Naive thymus-derived CD4-positive, alpha-beta T cell (primary cell): ENCODE data around the gene SRPRB. TPM values are rescaled to one million over a fixed set of nuclear protein-coding genes. Genes with fewer than 3 reads are reported as not detected.

ENCODE experiments used
- ATAC-seq: fragments of 150-1000 bp; cut with Tn5 transposase; 2 replicates; pipeline ENCODE4 v1.10.0; 2021; ENCODE audit warnings: mild to moderate bottlenecking, moderate library complexity
- CTCF ChIA-PET: fragments of 350-600 bp; sonication (Branson Sonifier 250); formaldehyde crosslinking; loops from one replicate; lab custom pipeline; 2021; ENCODE audit warnings: antibody characterized with exemption; lab: Charles Lee
- POLR2A ChIA-PET: fragments of 350-600 bp; sonication (Branson Sonifier 250); formaldehyde crosslinking; loops from one replicate; lab custom pipeline; 2021; ENCODE audit warnings: antibody characterized with exemption, inconsistent platforms; lab: Charles Lee
- DNase-seq, 9 donors: peaks; one replicate each; pipeline versions ENCODE4 v3.0.0 to v3.0.0-alpha.2; 2020 to 2022; ENCODE audit warnings: mixed read lengths in 1 of 9
- H3K27ac ChIP-seq: one replicate; pipeline ENCODE4 v1.7.0; 2013; ENCODE audit warnings: mild to moderate bottlenecking, low read depth, low read length, moderate library complexity
- H3K27me3 ChIP-seq, 2 donors: one replicate each; pipeline ENCODE4 v1.7.0; 2013; ENCODE audit warnings: low read length in 2 of 2, mild to moderate bottlenecking in 2 of 2, moderate library complexity in 2 of 2; ENCODE audit not compliant: control insufficient read depth in 2 of 2, insufficient read depth in 2 of 2
- H3K36me3 ChIP-seq, 3 experiments: 1 replicate in 2 of 3; 2 replicates in 1 of 3; pipeline ENCODE4 v1.7.0; 2013; ENCODE audit warnings: low read length in 3 of 3, mild to moderate bottlenecking in 3 of 3, moderate library complexity in 1 of 3; ENCODE audit not compliant: insufficient read depth in 3 of 3, control insufficient read depth in 2 of 3
- H3K4me1 ChIP-seq, 2 donors: one replicate each; pipeline ENCODE4 v1.7.0; 2013; ENCODE audit warnings: low read length in 2 of 2, mild to moderate bottlenecking in 2 of 2, moderate library complexity in 1 of 2; ENCODE audit not compliant: control insufficient read depth in 2 of 2, insufficient read depth in 2 of 2
- H3K4me3 ChIP-seq: 2 replicates; pipeline ENCODE4 v1.7.0; 2013; ENCODE audit warnings: mild to moderate bottlenecking, low read length
- H3K9me3 ChIP-seq, 3 experiments: 1 replicate in 2 of 3; 2 replicates in 1 of 3; pipeline ENCODE4 v1.7.0; 2013; ENCODE audit warnings: low read length in 3 of 3; ENCODE audit not compliant: control insufficient read depth in 2 of 3
- H3K27ac Mint-ChIP-seq, 9 donors: one replicate each; pipeline ENCODE4 v1.8.0; 2020 to 2022; ENCODE audit warnings: mixed read lengths in 9 of 9, mild to moderate bottlenecking in 8 of 9, moderate library complexity in 5 of 9, inconsistent platforms in 2 of 9
- H3K27me3 Mint-ChIP-seq, 5 donors: one replicate each; pipeline ENCODE4 v1.8.0; 2021 to 2022; ENCODE audit warnings: mixed read lengths in 5 of 5, mild to moderate bottlenecking in 1 of 5
- H3K36me3 Mint-ChIP-seq, 5 donors: one replicate each; pipeline ENCODE4 v1.8.0; 2020 to 2022; ENCODE audit warnings: mixed read lengths in 5 of 5, mild to moderate bottlenecking in 3 of 5, inconsistent platforms in 1 of 5
- H3K4me1 Mint-ChIP-seq, 7 donors: one replicate each; pipeline ENCODE4 v1.8.0; 2020 to 2022; ENCODE audit warnings: mixed read lengths in 7 of 7, mild to moderate bottlenecking in 3 of 7, inconsistent platforms in 1 of 7
- H3K4me3 Mint-ChIP-seq, 10 donors: one replicate each; pipeline ENCODE4 v1.8.0; 2020 to 2022; ENCODE audit warnings: mild to moderate bottlenecking in 10 of 10, mixed read lengths in 10 of 10, moderate library complexity in 6 of 10, inconsistent platforms in 2 of 10
- H3K9me3 Mint-ChIP-seq, 11 donors: one replicate each; pipeline ENCODE4 v1.8.0; 2020 to 2022; ENCODE audit warnings: mixed read lengths in 11 of 11, mild to moderate bottlenecking in 4 of 11, inconsistent platforms in 1 of 11, moderate library complexity in 1 of 11
- intact Hi-C, 2 donors: fragments of 100-400 bp; cut with micrococcal nuclease; formaldehyde crosslinking; loops; one replicate each; pipeline ENCODE4 v1.15.1; 2023
- polyA plus RNA-seq, 2 donors: library from polyadenylated mRNA; unstranded; fragments of 300-500 nt; fragmentation: Illumina TruSeq; gene quantifications; one replicate each; pipeline ENCODE4 v1.2.3, GENCODE V29; 2021
- total RNA-seq, 6 experiments: library from RNA in 5 of 6; stranded (reverse) in 5 of 6; gene quantifications; 1 replicate in 5 of 6; 2 replicates in 1 of 6; pipeline ENCODE4 v1.2.3 and lab custom pipeline; 2021 to 2026

Gene SRPRB
- total and polyA plus RNA-seq, 7 experiments from 2014 or later, result 27.4 to 63.3 (median 37.4) TPM

DNA sequence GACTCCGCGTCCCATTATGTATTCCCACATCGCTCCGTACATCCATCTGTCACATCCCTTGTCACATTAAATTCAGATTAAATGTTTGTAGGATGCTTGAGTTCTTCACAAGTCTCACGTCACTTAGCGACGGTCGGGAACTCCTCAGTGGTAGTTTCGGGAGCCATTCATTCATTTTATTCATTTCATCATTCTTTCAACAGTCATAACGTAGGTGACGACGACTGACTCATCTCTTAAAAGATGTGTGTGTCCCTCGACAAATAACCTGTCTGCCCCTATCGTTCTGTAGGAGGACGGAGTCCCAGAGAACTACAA is 272 bp upstream of the SRPRB start:
- ATAC-seq, result no peak
- Histone ChIP-seq H3K4me3 (peak overlapping the region; percentile 76), H3K27ac (peak overlapping the region; percentile 40), H3K9me3 (no peaks in the 10 kb centered on the region), H3K36me3 (peaks cover 0 to 22% (median 9%) of the 10 kb centered on the region in 3 experiments), H3K27me3 (no peaks in the 10 kb centered on the region), H3K4me1 (peaks cover 7 to 8% of the 10 kb centered on the region in 2 donors)
- Mint-ChIP-seq H3K4me1 (peaks cover 16 to 45% (median 34%) of the 10 kb centered on the region in 7 donors), H3K27ac (peak overlapping the region; percentile 70 to 98 (median 95)), H3K36me3 (peaks cover 0 to 18% (median 12%) of the 10 kb centered on the region in 5 donors), H3K27me3 (peaks cover 0 to 10% (median 5%) of the 10 kb centered on the region in 5 donors), H3K9me3 (no peaks in the 10 kb centered on the region), H3K4me3 (peak overlapping the region; percentile 90 to 99 (median 98))
- intact Hi-C loops, result loop anchor here (1.0 to 5.0 kb wide), 13 partner anchors 13 to 1388 kb away; partner anchors contain the start of genes ACAD11 (in 2 of the 2), CDV3 (in 2 of the 2), DNAJC13 (in 2 of the 2) and NPHP3 (in 2 of the 2)
- no peak for DNase-seq
- ChIA-PET POLR2A (no interaction called here), CTCF (no interaction called here)

DNA sequence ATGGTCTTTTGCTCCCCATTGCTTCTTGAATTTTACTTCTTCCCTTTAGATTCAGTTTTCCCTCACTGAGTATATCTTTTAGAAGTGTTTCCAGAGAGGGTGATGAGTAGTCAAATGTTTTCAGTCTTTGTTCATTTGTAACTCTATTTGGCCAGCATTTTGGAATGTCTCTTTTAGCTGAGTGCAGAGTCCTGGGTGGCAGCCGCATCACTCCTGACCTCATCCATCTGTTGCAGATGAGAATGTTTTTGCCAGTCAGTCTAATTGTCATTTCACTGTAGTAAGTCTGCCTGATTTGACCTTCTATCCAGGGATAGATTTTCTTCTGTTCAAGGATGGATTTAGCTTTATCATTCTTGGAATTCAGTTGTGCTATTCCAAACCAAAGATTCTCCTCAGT is 7.3 kb downstream of the SRPRB start:
- ATAC-seq, result no peak
- Mint-ChIP-seq H3K36me3 (peaks cover 8 to 48% (median 29%) of the 10 kb centered on the region in 5 donors), H3K9me3 (no peaks in the 10 kb centered on the region), H3K27ac (peak overlapping the region in 2 of 9 donors; percentile 13 to 62), H3K4me1 (peaks cover 9 to 48% (median 32%) of the 10 kb centered on the region in 7 donors), H3K27me3 (no peaks in the 10 kb centered on the region), H3K4me3 (no peak overlapping the region)
- Histone ChIP-seq H3K4me1 (peaks cover 0 to under 1% of the 10 kb centered on the region in 2 donors), H3K36me3 (peaks cover 13 to 70% (median 13%) of the 10 kb centered on the region in 3 experiments), H3K4me3 (no peak overlapping the region), H3K9me3 (no peaks in the 10 kb centered on the region), H3K27me3 (no peaks in the 10 kb centered on the region), H3K27ac (no peak overlapping the region)
- ChIA-PET CTCF (no interaction called here), POLR2A (no interaction called here)
- DNase-seq, result no peak
- intact Hi-C loops, result no loop called here

DNA sequence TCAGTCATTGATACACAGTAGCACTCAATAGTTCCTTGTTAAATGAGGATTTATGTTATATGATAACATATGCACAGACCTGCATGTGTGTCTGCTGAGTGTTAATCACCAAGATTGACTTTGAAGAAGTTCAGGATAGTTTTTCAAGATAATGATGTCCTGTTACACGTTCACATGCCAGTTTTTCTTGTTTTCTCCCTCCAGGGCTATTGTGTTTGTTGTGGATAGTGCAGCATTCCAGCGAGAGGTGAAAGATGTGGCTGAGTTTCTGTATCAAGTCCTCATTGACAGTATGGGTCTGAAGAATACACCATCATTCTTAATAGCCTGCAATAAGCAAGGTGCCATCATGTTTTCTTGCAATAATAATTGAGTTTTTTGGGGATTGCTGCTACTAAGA is 9.8 kb downstream of the SRPRB start:
- intact Hi-C loops, result loop anchor here in 1 of 2 donors (5.0 kb wide), 1 partner anchor 397 kb away; no protein-coding TSS in a partner anchor

DNA sequence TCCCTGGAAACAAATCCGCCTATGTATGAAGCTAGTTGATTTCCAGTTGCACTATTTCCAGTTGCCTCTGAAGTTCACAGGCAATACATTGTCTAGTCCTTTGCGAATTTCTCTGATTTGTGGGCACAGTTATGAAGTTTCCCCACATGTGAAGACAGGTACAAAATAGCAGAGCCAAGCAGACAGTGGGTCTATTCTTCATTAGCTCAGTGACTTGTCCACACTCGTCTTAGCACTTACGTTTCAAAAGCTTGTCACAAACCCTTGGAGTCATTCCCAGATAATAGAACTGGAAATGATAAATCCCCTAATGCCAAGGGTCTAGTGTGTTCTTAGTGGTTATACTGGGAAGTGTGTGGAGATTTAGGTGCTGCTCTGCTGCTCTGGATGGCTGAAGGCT is 14.5 kb downstream of the SRPRB start:
- no peaks in the 10 kb centered on the region for H3K27me3 Mint-ChIP-seq
- ChIA-PET POLR2A (no interaction called here), CTCF (interaction anchor here (1.0 kb wide), 1 partner anchor 106 kb away, joined by 3 read pairs; no protein-coding TSS in a partner anchor)
- DNase-seq (no peak), ATAC-seq (no peak)
- H3K4me3 ChIP-seq, result no peak overlapping the region
- no peaks in the 10 kb centered on the region for H3K9me3 ChIP-seq
- no peaks in the 10 kb centered on the region for H3K9me3 Mint-ChIP-seq
- no peaks in the 10 kb centered on the region for H3K27me3 ChIP-seq
- H3K36me3 ChIP-seq, result peaks cover 13 to 84% (median 30%) of the 10 kb centered on the region in 3 experiments
- no peak overlapping the region for H3K27ac ChIP-seq
- H3K4me1 Mint-ChIP-seq, result peaks cover 3 to 10% (median 7%) of the 10 kb centered on the region in 7 donors
- H3K4me3 Mint-ChIP-seq, result no peak overlapping the region
- intact Hi-C loops, result loop anchor here in 1 of 2 donors (5.0 kb wide), 1 partner anchor 158 kb away; the partner anchor contains the start of gene TOPBP1
- H3K36me3 Mint-ChIP-seq, result peaks cover 21 to 58% (median 29%) of the 10 kb centered on the region in 5 donors
- H3K4me1 ChIP-seq, result no peaks in the 10 kb centered on the region
- H3K27ac Mint-ChIP-seq, result no peak overlapping the region

More for the DNA sequence above, 9.8 kb downstream of the SRPRB start:
- ChIA-PET CTCF (no interaction called here), POLR2A (no interaction called here)
- Histone ChIP-seq H3K4me1 (no peaks in the 10 kb centered on the region), H3K4me3 (no peak overlapping the region), H3K36me3 (peaks cover 13 to 73% (median 24%) of the 10 kb centered on the region in 3 experiments), H3K27ac (no peak overlapping the region), H3K9me3 (no peaks in the 10 kb centered on the region), H3K27me3 (no peaks in the 10 kb centered on the region)
- Mint-ChIP-seq H3K36me3 (peaks cover 8 to 43% (median 28%) of the 10 kb centered on the region in 5 donors), H3K4me3 (no peak overlapping the region), H3K27me3 (no peaks in the 10 kb centered on the region), H3K4me1 (peaks cover 8 to 38% (median 19%) of the 10 kb centered on the region in 7 donors), H3K27ac (peak overlapping the region in 2 of 9 donors; percentile 4 to 77), H3K9me3 (no peaks in the 10 kb centered on the region)
- ATAC-seq (no peak), DNase-seq (no peak)

DNA sequence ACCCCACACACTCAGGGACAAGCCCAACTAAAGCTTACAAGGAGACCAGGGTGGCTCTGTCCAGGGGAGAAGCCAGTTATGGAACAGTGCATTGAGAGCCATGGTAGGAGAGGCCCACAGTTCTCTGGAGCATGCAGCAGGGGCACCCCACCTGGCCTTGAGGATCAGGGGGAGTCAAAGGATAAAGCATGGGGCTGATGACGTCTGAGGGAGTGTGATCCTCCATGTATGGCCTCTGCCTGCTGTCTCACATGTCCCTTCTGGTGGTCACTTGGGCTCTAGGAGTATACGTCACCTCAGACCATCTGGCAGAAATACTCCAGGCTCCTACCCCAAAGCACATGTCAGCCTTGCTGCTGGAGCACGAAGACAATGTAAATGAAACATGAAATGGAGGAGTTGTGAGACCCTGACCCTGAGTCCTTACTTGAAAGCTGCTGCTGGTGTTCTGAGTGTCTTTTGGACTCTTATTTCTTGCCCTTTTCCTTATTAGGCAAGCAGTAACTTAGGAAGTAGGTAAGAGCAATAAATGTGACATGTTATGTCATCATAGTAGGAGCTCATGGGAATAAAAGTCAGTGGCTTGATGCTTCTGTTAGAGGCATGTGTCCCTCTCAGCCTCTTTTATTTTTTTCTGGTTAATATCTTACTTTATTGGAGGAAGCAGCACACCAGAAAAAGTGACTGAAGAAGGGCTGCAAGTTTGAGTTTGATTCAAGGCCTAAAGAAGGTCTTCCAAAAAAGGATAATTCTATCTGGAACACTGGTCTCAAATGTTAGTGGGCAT is 15.5 kb downstream of the SRPRB start:
- POLR2A ChIA-PET, result no interaction called here
- CTCF ChIA-PET, result no interaction called here

DNA sequence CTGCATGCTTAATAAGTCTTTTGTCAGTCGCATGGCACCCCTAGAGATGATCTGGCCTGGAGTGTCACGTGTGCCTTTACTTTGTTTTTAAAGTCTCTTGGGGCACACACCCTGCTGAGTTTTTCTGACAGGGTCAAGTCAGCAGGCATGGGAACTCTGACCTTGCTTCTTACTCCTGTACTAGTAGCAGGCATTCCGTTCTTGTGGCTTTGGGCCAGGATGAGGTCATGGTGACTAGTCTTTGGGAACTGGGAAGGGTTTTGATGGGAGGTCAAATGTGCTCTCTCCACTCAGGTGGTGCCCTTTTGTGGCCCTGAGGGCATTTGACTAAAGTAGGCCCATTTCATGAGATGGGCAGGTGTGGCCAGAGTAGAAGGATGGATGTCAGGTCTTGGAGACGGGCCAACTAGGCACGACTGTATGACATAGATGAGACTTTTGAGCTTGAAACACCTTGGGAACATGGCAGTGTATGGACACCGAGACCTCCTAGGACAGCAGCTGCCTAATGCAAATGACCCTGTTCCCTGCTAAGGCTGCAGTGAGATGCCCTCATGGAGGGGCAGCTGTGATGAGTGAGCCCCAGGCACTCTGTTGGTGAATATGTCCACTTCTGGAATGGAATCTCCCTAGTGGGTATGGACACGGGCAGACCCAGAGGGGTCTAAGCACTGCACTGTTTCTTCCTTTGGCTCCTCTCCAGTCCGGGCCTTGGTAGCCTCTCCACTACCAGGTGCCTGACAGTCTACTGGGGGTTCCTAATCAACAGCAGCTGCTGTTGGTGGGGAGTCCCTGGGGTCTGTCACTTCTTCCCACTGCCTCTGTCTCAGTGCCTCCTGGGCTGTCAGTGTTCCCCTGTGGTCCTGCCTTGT is 16.4 kb downstream of the SRPRB start:
- no peak overlapping the region for H3K4me3 ChIP-seq
- peaks cover 17 to 66% (median 31%) of the 10 kb centered on the region in 5 donors for H3K36me3 Mint-ChIP-seq
- peak overlapping the region in 2 of 9 donors; percentile 10 to 23 for H3K27ac Mint-ChIP-seq
- H3K36me3 ChIP-seq, result peaks cover 13 to 77% (median 30%) of the 10 kb centered on the region in 3 experiments
- ChIA-PET POLR2A (no interaction called here), CTCF (no interaction called here)
- no peak overlapping the region for H3K27ac ChIP-seq
- H3K27me3 ChIP-seq, result no peaks in the 10 kb centered on the region
- H3K9me3 Mint-ChIP-seq, result no peaks in the 10 kb centered on the region
- no peak overlapping the region for H3K4me3 Mint-ChIP-seq
- H3K4me1 ChIP-seq, result no peaks in the 10 kb centered on the region
- DNase-seq, result no peak
- ATAC-seq, result no peak
- no peaks in the 10 kb centered on the region for H3K9me3 ChIP-seq
- H3K27me3 Mint-ChIP-seq, result no peaks in the 10 kb centered on the region
- intact Hi-C loops, result loop anchor here in 1 of 2 donors (5.0 kb wide), 1 partner anchor 160 kb away; the partner anchor contains the start of gene TOPBP1
- H3K4me1 Mint-ChIP-seq, result peaks cover 0 to 6% (median 3%) of the 10 kb centered on the region in 7 donors

More for the DNA sequence above, 15.5 kb downstream of the SRPRB start:
- no peaks in the 10 kb centered on the region for H3K4me1 ChIP-seq
- H3K36me3 ChIP-seq, result peaks cover 17 to 84% (median 30%) of the 10 kb centered on the region in 3 experiments
- no peaks in the 10 kb centered on the region for H3K9me3 ChIP-seq
- peaks cover 17 to 64% (median 31%) of the 10 kb centered on the region in 5 donors for H3K36me3 Mint-ChIP-seq
- H3K27ac ChIP-seq, result no peak overlapping the region
- DNase-seq (no peak), ATAC-seq (no peak)
- H3K9me3 Mint-ChIP-seq, result no peaks in the 10 kb centered on the region
- H3K4me1 Mint-ChIP-seq, result peaks cover 0 to 6% (median 3%) of the 10 kb centered on the region in 7 donors
- H3K4me3 Mint-ChIP-seq, result no peak overlapping the region
- intact Hi-C loops, result loop anchor here in 1 of 2 donors (5.0 kb wide), 1 partner anchor 159 kb away; the partner anchor contains the start of gene TOPBP1
- H3K27me3 Mint-ChIP-seq, result no peaks in the 10 kb centered on the region
- H3K27ac Mint-ChIP-seq, result peak overlapping the region in 1 of 9 donors; percentile 82
- H3K27me3 ChIP-seq, result no peaks in the 10 kb centered on the region
- H3K4me3 ChIP-seq, result no peak overlapping the region
